GM21737 (cell line): Measurements from ENCODE around the gene TSNAX.

Experiments
- ATAC-seq: cut with Tn5 transposase; IDR thresholded peaks from one replicate; pipeline ENCODE4 v1.9.1; 2021; ENCODE audit warnings: mild to moderate bottlenecking, moderate library complexity; ENCODE audit not compliant: unreplicated experiment

Gene TSNAX

DNA sequence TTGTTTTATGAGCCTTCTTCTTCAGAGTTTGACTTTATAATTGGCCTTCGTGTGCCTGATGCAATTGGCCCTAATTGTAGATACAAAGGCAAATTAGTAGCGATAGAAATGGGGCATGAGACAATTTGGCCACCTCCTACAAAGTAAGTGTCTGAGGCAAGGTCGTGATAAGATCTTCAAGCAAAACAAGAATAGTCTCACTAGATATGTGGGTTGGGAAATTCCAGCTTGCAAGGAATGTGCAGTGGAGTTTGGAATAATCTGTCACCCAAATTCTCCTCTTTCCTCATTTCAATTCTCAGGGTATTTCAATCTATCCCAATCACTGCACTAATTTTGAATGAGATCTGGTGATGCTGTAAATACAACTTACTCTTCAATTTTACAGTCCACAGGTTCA, 11.4 kb upstream of the TSNAX start:
- no peak for ATAC-seq

DNA sequence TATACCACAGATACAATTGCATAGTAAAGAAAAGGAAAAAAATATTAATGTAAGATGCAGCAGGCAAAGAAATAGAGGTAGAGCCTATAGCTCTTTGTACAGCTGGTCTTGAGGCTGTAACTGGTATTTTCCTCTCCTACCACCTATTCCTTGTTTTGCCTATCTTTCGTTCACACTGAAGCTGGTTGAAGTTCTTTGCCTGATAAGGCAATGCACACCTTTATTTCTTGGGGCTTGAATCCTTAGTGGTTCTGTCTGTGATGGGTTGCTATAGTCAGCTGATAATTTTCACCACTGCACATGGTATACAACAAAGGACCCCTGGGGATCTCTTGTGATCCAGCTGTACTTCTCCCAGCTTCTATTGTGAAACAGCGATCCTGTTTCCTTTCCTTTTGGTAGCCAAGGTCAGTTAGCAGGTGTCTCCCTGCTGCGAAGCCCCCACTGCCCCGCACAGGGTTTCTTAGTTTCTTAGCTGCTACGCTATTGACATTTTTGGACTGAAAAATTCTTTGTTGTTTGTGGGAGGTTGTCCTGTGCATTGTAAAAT, 9.9 kb upstream of the TSNAX start:
- no peak for ATAC-seq

DNA sequence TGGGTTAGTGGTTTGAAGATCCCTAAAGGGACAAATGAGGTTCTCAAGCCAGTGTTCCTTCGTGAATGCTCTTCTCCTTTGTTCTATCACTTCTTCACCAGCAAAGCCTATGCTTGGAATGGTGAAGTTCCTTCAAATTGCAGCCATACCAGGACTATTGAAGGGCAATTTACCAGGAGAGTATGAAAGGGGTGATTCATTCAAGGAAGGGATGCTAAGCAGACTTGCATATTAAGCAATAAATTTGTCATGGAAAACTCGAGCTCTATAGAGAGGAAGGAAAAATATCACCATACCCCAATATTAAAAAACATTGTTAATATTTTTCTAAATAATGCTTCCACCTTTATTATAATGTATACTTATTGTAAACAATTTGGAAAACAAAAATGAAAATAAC, 9.3 kb upstream of the TSNAX start:
- ATAC-seq = no peak

DNA sequence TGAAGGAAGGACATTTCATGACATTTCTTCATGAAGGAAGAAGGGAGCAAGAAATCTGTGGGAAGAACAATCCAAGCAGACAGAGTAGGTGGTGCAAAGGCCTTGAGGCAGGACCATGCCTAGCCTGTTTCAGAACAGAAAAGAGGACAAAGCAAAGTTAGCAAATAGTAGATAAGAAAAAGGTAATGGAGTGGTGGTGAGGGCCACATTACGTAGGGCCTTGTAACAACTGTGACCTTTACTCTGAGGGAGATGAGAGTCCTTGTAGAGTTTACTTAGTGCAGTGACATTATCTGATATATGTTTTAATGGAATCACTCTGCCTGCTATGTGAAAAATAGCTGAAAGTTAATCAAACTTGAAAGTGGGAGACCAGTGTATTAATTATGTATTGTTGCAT, 6.4 kb upstream of the TSNAX start:
- ATAC-seq = no peak

DNA sequence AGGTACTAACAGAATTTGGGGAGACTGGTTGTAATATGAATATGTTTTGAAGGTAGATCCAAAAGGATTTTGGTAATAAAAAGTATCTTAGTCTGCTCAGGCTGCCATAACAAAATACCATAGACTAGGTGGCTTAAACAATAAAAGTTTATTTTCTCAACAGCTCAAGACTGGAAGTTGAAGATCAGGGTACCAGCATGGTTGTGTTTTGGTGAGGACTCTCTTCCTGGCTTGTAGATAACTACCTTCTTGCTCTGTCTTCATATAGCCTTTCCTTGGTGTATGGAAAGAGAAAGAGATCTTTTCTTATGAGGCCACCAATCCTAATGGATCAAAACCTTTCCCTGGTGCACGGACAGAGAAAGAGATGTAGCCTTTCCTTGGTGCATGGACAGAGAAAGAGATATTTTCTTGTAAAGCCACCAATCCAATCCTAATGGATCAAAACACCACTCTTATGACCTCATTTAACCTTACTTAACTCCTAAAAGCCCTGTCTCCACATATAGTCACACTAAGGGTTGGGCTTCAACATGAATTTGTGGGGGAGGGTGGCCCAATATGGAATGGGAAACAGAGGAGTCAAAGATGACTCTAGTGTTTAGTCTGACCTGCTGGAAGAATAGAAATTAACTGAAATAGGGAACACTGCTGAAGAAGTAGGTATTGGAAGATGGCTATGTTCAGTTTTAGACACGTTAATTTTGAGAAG, 5.4 kb upstream of the TSNAX start:
- no peak for ATAC-seq

DNA sequence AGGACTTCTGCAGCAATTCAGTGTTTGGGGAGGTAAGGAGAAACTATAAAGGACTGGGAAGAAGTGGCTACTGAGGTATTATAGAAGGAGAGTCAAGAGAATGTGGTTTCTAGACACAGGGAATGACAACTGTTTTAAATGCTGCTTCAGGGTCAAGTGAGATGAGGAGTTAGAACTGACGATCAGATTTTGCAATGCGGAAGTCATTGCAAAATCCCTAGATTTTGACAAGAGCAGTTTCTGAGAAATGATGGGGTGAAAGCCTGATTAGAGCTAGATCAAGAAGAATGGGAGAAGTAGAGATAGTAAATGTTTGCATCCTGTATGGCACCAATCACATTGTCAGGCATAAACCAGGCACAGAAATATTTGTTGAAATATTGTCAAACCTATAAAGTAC, 4.7 kb upstream of the TSNAX start:
- ATAC-seq = no peak

DNA sequence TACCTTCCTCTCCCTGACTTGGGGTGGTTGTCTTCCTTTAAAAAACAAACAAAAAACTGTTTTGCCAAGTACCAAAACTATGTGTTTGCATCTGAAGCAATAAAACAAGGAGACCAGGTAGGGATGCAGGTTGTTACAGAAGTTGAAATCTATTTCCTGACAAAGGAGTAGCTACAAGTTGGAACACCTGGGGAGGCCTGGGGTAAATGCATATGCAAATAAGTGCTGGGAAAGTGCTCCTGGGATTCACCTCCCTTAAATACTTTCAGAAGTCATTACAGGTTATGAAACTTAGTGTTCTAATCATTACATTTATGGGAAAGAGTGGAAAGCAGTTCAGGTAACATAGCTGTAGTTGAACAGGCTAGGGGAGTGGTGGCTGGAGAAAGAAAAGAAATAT, 1.9 kb upstream of the TSNAX start:
- ATAC-seq = no peak

DNA sequence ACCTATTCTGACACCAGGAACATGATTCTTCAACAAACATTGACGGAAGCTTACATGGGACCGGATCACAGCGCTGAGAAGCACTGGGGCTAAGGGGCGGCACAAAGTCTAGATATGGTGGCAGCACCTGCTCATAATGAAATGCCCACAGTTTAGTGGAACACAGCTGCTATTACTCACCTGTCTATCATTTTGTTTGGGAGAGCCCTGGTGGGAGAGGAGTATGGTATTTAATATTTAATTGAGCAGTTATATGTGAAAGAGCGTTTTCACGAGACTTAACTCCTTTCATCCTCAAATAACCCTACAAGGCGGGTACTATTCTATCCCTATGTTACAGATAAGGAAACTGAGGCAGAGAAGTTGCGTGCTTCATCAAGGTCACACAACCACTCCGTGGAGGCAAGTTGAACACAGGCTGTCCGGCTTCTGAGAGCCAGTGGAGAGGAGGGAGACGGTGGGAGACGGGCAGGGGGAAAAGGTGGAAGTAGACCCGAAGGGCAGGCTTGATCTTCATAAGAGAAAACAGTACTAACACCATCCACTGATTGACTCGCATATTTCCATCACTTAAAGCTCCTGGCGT, 790 bp upstream of the TSNAX start:
- ATAC-seq = peak; percentile 5

DNA sequence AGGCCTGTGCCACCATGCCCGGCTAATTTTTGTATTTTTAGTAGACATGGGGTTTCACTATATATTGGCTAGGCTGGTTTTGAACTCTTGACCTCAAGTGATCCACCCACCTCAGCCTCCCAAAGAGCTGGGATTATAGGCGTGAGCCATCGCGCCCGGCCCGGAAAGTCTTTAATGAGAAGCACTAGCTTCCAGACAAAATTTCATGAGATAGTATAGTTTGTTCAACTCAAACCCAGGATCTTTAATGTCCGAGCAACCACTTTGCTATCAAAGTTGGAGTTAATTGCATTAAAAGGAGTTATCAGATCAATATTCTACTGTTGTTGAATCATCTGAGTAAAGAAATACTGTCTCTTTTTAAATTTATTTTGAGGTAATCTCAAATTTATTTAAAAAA, 4.8 kb downstream of the TSNAX start:
- ATAC-seq = no peak

DNA sequence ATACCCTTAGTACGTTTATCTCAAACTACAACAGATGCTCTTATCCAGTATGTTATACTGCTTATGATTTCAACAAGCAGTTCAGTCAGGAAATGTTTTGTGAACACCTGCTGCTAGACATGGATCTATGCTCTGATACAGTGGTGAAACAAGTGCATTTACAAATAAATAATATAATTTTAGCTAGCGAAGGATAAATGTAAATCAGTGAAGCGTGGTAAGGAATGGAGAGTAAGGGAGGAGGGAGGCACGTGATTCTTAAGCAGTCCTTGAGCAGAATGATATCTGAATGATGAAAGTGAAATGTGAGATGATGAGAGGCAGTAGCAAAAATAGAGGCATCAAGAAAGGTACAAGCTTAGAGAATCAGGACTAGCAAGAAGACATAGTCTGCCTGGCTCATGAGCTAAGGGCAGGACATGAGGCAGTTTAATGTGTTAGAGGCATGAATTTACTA, 6.3 kb downstream of the TSNAX start:
- no peak for ATAC-seq

DNA sequence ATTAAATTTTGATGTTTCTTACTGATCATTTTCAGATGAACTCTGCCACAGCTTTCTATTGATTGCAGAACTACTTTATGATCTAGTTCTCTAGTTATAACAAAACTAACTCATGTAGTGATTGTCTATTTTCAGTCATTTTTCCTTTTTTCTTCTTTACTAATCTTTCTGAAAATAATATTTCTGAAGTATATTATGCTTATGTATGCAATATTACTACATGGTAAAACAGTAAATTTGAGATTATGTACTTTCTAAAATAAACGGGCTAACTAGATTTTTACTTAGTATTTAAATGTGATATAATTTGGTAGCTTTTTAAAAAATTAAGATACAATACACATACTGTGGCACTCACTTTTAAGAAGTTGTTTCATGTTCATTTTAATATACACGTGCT, 7.6 kb downstream of the TSNAX start:
- no peak for ATAC-seq

DNA sequence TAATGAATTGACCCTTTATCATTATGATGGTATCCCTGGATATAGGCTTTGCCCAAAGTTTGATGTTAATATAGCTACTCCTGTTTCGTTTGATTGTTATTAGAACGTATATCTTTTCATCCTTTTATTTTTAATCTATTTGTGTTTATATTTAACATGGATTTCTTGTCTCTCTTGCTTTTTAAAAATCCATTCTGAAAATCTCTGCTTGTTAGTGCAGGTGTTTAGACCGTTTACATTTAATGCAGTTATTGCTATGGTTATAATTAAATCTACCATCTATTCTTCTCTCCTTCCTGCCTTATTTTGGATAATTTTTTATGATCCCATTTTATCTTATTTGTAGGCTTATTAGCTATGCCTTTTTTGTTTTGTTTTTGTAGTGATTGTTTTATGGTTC, 12.4 kb downstream of the TSNAX start:
- no peak for ATAC-seq

DNA sequence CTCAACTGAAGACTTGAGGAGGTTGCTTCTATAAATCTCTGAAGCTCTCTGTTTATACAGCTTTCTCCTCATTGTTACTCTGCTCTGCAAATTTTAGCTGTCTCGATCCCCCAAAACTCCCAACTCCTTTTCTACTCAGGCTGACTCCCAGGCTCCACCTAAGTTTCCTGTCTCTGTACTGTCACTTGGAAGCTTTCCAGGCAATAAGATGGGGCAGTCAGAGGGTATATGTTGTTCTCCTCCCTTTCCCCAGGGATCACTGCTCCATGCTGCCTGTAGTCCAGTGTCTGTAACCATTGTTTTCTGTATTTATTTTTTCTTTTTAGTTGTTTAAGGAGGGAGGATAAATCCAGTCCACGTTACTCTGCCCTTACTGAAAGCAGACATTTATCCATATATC, 13.4 kb downstream of the TSNAX start:
- no peak for ATAC-seq

DNA sequence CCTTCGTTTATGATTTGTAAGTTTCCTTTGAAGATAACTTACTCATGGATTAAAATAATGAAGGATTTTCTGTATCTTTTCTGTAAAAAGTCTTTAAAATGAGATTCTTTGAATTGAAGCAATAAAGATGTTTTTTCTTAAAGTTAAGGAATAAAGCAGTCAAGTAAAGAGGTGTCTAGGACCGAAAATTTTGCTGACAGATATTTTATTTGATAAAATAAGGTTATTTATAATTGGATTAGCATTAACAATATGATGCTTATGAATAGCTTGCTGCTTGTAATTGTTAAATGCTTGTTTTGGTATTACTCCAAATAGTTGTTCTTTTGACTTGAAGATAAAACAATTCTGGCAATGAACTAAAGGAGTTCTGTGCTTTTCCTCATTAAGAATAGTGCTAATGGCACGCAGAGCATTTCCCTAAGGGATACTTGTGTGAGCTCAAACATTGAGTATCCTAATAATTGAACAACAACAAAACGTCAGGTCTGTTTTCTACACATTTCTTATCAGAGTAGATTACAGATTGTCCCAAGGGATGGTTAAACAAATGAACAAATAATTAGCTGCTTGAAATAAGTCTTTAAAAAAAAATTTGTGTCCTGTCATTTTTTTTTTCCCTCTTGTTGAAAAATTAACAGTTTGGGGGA, 16.6 kb downstream of the TSNAX start:
- ATAC-seq = no peak

DNA sequence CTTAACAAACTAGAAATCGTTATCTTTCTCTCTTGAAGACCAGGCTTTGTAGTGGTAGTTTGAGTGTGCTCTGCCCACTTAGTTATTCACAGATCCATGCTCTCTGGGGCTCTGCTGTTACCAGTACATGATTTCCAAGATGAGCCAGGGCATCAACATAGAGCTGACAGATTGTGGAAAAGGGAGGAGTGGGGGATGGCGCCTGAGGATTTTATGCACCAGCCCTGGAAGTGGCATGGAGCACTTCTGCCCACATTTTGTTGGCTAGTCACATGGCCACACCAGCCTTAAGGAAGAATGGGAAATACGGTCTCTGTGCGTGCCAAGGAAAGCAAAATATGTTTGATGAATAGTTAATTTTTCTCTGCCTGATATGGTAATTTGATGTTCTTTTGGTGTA, 18.2 kb downstream of the TSNAX start:
- no peak for ATAC-seq

DNA sequence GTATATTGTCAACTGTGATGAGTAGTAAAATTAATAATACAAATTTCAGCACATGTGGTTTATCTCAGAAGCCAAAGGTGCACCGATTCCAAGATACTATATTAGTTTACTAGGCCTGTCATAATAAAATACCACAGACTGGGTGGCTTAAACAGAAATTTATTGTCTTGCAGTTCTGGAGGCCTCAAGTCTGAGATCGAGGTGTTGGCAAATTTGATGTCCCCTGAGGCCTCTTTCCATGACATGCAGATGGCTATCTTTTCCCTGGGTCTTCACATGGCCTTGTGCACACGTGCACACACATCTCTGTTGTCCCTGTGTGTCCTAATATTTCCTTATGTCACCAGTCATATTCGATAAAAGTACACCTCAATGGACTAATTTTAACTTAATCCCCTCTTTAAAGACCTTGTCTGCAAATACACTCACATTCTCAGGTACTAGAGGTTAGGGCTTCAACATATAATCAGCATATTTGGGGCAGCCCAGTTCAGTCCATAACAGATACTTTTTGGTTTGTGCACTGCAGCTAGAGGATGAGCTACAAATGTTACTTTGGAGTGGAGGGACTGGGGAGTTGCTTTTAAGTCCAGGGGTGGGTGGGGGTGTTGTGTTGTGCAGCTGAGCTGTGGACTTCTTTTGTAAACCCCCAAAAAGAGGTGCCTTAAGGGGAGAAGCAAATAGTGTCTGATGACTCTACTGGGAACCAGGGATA, 21.4 kb downstream of the TSNAX start:
- ATAC-seq = no peak

DNA sequence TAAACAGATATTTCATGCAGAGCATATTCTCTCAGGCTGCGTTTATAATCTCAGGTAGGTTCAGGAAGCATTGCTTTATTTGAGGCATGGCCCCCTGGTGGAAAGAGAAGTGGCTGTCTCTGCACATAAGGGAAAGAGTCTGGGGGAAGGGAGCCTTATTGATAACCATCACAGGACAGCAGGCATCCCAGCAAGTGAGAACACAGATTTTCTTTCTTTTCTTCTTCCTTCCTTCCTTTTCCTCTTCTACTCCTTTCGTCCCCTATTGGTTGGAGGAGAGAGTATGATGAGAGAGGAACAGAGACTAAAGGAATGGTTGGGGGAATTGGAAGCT, 21.9 kb downstream of the TSNAX start:
- no peak for ATAC-seq

DNA sequence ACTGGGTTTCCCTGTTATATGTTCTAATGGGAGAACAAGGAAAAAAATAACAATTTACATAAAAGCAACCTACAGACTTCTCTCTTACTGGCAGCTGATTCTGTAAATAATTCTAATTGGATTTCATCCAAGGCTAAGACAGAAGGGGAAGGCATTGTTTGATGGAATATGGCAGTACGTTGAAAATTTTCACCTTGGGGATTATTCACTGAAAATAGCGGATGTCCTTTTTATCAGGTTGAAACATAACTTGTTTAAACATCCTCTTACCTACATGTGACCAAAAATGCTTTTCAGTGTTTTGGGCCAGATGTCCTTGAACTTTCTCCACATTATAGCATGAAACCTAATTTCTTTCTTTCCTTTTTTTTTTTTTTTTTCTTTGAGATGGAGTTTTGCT, 24.9 kb downstream of the TSNAX start:
- ATAC-seq = no peak

DNA sequence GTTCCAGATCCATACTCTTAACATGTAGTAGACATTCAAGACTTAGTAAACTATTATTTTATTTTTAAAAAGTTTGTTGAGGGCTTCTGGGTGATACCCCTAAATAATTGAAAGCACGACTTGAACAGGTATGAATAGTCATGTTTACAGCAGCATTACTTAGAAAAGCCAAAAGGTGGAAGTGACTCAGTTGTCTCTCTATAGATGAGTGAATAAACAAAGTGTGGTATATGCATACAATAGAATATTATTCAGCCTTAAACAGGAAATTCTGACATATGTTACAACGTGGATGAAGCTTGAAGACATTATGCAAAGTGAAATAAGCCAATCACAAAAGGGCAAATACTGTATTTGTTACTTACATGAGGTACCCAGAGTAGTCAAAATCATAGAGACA, 26.5 kb downstream of the TSNAX start:
- no peak for ATAC-seq

DNA sequence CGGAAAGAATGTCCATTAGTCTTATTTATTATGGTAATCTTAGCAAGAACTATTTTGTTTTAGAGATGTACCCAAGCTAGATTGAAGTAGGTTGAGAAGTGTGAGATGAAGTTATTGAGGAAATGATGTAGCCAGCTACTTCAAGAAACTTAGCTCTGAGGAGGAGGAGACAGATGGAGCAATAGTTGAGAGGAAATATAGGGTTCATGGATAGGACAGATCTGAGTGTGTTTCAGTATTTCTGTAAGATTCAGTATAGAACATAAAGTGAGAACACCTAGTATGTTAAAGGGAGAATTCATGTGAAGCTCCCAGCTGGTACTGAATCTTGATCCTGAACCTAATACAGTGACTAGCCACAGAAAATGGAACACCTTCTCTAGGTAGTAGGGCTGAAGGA, 28.9 kb downstream of the TSNAX start:
- no peak for ATAC-seq

DNA sequence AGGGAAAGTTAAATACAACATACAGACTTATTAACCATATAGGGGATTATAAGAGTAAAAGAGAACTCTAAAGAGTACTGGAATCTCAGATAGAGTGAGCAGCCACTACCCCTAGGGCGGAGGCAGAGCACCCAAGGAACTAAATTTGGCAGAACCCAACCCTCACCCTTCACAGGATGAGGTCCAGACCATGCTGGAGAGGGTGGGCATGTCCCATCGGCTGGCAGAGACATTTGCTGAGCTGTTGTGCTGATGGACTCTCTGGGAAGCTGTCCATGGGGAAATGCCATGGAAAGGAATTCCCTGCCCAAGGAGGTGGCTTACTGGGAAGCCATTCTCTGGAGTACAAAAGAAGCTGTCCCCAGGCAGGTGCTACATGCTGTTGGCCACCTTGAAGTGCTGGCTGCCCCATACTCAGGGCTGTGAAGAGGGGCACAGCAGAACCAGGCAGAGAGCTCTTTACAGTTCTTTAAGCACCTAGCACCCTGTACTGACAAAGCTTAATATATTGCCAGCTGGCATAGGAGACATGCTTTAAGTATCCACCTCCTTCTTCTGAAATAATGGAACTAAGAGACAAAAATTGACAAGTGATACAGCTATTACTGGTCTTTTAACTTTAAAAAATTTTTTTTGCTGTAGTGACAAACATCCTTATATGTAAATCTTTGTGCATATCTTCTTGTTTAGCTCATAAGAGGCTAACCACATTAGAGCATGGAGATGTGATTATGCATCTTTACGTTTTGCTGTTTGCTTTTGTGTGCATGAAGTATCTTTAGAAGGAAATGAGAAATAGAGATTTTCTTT, 29.6 kb downstream of the TSNAX start:
- no peak for ATAC-seq
